Gastrocnemius medialis (tissue), 4 donors: Measurements from ENCODE around the gene CLN3. TPM values are rescaled to one million over a fixed set of nuclear protein-coding genes. Genes with fewer than 3 reads are reported as not detected.
A peak's percentile ranks its signal among the peaks of the same experiment; 100 is the strongest.

ENCODE experiments used
- ATAC-seq, 2 donors: fragments of 150-250 bp; one replicate each; pipeline ENCODE4 v1.9.1; 2016
- DNase-seq, 2 donors: peaks; one replicate each; pipeline ENCODE4 v3.0.0-alpha.2; 2019
- H3K27ac ChIP-seq, 4 donors: fragments of 200-600 bp; sonication (generic); 1 replicate in 1 of 4; 2 replicates in 3 of 4; pipeline ENCODE4 v1.5.1; 2016 to 2018; ENCODE audit warnings: mild to moderate bottlenecking in 2 of 4, moderate library complexity in 1 of 4
- H3K27me3 ChIP-seq, 3 donors: fragments of 200-600 bp; sonication (generic) in 2 of 3; 1 replicate in 1 of 3; 2 replicates in 2 of 3; pipeline versions ENCODE4 v1.5.1 to v1.6.0; 2016 to 2019; ENCODE audit warnings: mild to moderate bottlenecking in 1 of 3, moderate library complexity in 1 of 3
- H3K36me3 ChIP-seq, 2 donors: fragments of 200-600 bp; sonication (generic) in 1 of 2; one replicate each; pipeline ENCODE4 v1.5.1; 2017 to 2018
- H3K4me1 ChIP-seq, 2 donors: fragments of 200-600 bp; sonication (generic) in 1 of 2; one replicate each; pipeline ENCODE4 v1.5.1; 2016 to 2017; ENCODE audit warnings: mild to moderate bottlenecking in 2 of 2
- H3K4me3 ChIP-seq, 4 donors: fragments of 200-600 bp; sonication (generic) in 3 of 4; 1 replicate in 1 of 4; 2 replicates in 3 of 4; pipeline ENCODE4 v1.5.1; 2016 to 2019; ENCODE audit warnings: mild to moderate bottlenecking in 2 of 4
- H3K9me3 ChIP-seq, 3 donors: fragments of 200-600 bp; sonication (generic) in 2 of 3; 1 replicate in 1 of 3; 2 replicates in 2 of 3; pipeline ENCODE4 v1.5.1; 2016 to 2019
- POLR2A ChIP-seq, 2 donors: fragments of 450-650 bp; IDR thresholded peaks; one replicate each; pipeline ENCODE4 v1.6.1; 2017; ENCODE audit warnings: antibody characterized with exemption in 2 of 2, mild to moderate bottlenecking in 2 of 2, moderate library complexity in 2 of 2
- in situ Hi-C, 4 donors: fragments of 200-750 bp; cut with MboI; loops; one replicate each; pipeline versions ENCODE4 v1.15.0 to v1.8.0; 2017; ENCODE audit warnings: low sequenced_read_pairs in 4 of 4
- intact Hi-C: fragments of 100-400 bp; cut with DNase I; formaldehyde crosslinking; loops from one replicate; pipeline ENCODE4 v1.15.1; 2023; ENCODE audit warnings: low total_unique reads
- total RNA-seq, 4 donors: library from RNA; depleted of rRNA; stranded (reverse); fragments of >200 nt; gene quantifications; one replicate each; pipeline versions ENCODE4 v1.1.0 to v1.2.3, GENCODE V29; 2016
- TF ChIP-seq, protein P1 (sequence below), 5 experiments: fragments of 450-650 bp in 3 of 5; fragments of 200-600 bp in 2 of 5; sonication (generic) in 2 of 5; IDR thresholded peaks in 4 of 5; conservative IDR thresholded peaks in 1 of 5; 1 replicate in 4 of 5; 2 replicates in 1 of 5; pipeline ENCODE4 v1.5.1; 2016 to 2019; ENCODE audit warnings: antibody characterized with exemption in 5 of 5, mild to moderate bottlenecking in 3 of 5, moderate library complexity in 3 of 5

CLN3 gene
- total RNA-seq, 4 donors from 2014 or later, result 11.0 to 20.6 (median 18.8) TPM

- ATAC-seq, result no peak
- intact Hi-C loops, result no loop called here
- in situ Hi-C loops, result loop anchor here in 1 of 4 donors (25.0 kb wide), 1 partner anchor 116 kb away; the partner anchor contains the start of gene SULT1A1
- TF ChIP-seq, protein P1, sequence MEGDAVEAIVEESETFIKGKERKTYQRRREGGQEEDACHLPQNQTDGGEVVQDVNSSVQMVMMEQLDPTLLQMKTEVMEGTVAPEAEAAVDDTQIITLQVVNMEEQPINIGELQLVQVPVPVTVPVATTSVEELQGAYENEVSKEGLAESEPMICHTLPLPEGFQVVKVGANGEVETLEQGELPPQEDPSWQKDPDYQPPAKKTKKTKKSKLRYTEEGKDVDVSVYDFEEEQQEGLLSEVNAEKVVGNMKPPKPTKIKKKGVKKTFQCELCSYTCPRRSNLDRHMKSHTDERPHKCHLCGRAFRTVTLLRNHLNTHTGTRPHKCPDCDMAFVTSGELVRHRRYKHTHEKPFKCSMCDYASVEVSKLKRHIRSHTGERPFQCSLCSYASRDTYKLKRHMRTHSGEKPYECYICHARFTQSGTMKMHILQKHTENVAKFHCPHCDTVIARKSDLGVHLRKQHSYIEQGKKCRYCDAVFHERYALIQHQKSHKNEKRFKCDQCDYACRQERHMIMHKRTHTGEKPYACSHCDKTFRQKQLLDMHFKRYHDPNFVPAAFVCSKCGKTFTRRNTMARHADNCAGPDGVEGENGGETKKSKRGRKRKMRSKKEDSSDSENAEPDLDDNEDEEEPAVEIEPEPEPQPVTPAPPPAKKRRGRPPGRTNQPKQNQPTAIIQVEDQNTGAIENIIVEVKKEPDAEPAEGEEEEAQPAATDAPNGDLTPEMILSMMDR (IDR thresholded peaks at IDR 0.05 in 4 of 5, conservative IDR thresholded peaks at IDR 0.05 in 1 of 5), result no peak
- TF ChIP-seq POLR2A (IDR thresholded peaks at IDR 0.05), result no peak
- Histone ChIP-seq H3K4me1 (peaks cover 0 to 5% of the 10 kb centered on the region in 2 donors), H3K27ac (no peak overlapping the region), H3K36me3 (no peaks in the 10 kb centered on the region), H3K9me3 (no peaks in the 10 kb centered on the region), H3K27me3 (no peaks in the 10 kb centered on the region), H3K4me3 (no peak overlapping the region)
- no peak for DNase-seq
These were observed 4.2 kb upstream of the CLN3 start for GRCh38 chr16:28495795-28496749.

GRCh38 chr16:28495098-28495793, 3.4 kb upstream of the CLN3 start:
- no peaks in the 10 kb centered on the region for H3K9me3 ChIP-seq
- H3K27me3 ChIP-seq, result no peaks in the 10 kb centered on the region
- peak overlapping the region in 1 of 4 donors; percentile 27 for H3K4me3 ChIP-seq
- no peaks in the 10 kb centered on the region for H3K36me3 ChIP-seq
- intact Hi-C loops (no loop called here), in situ Hi-C loops (loop anchor here in 1 of 4 donors (25.0 kb wide), 1 partner anchor 117 kb away; the partner anchor contains the start of gene SULT1A1)
- DNase-seq, result no peak
- no peak for TF ChIP-seq POLR2A (IDR thresholded peaks at IDR 0.05)
- TF ChIP-seq, protein P1 (IDR thresholded peaks at IDR 0.05 in 4 of 5, conservative IDR thresholded peaks at IDR 0.05 in 1 of 5), result no peak
- ATAC-seq, result no peak
- H3K27ac ChIP-seq, result peak overlapping the region in 1 of 4 donors; percentile 36
- H3K4me1 ChIP-seq, result peaks cover 0 to 11% of the 10 kb centered on the region in 2 donors

DNA sequence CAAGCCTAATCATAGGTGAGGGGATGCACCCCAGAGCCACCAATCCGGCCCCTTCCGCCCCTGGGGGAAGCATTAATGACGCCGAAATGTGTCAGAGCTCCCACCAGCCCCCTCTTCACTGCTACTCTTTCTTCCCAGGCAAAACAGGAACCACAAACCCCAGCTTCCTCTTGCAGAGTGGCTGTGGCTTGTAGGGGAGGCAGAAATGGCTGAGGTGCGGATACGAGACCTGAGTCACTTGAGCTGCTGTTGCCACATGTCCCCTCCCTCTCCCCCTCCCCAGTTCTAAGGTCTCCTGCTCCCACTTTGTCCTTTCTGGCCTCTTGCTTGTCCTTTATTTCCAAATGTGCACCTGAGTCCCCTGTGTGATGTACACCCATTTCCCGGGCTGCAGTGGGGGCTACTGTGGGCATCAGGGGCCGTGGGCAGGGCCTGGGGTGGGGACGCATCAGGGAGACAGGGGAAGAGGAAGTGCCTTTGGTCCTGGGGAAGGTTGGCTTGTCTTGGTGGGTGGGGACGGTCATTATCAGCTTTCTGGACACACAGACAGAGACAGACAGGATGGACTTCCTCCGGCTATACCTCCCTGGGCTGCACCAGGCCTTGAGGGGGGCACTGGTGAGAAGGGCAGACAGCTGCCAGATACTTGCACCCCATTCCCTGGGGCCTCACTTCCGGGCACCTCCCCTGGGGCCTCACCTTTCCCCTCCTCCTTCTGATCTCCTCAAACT, 2.4 kb upstream of the CLN3 start, which contains the start of gene APOBR:
APOBR (plus strand) TSS at position 523 of the 731 bp plus-strand sequence; CDS start at position 562, 39 bp downstream.
- peaks cover 0 to 2% of the 10 kb centered on the region in 2 donors for H3K36me3 ChIP-seq
- intact Hi-C loops (loop anchor here (5.0 kb wide), 1 partner anchor 123 kb away; no protein-coding TSS in a partner anchor), in situ Hi-C loops (loop anchor here (5.0 to 25.0 kb wide), 3 partner anchors 53 to 118 kb away; partner anchors contain the start of genes SGF29 (in 3 of the 4) and SULT1A1 (in 1 of the 4))
- H3K4me3 ChIP-seq, result peak within 1 kb of the TSS in 1 of 4 donors; percentile 27
- ATAC-seq (no peak), DNase-seq (no peak)
- no peaks in the 10 kb centered on the region for H3K9me3 ChIP-seq
- TF ChIP-seq, protein P1 (IDR thresholded peaks at IDR 0.05 in 4 of 5, conservative IDR thresholded peaks at IDR 0.05 in 1 of 5), result no peak
- no peak for TF ChIP-seq POLR2A (IDR thresholded peaks at IDR 0.05)
- H3K27me3 ChIP-seq, result no peaks in the 10 kb centered on the region
- peaks cover 0 to 11% of the 10 kb centered on the region in 2 donors for H3K4me1 ChIP-seq
- peak within 1 kb of the TSS in 1 of 4 donors; percentile 36 for H3K27ac ChIP-seq

DNA sequence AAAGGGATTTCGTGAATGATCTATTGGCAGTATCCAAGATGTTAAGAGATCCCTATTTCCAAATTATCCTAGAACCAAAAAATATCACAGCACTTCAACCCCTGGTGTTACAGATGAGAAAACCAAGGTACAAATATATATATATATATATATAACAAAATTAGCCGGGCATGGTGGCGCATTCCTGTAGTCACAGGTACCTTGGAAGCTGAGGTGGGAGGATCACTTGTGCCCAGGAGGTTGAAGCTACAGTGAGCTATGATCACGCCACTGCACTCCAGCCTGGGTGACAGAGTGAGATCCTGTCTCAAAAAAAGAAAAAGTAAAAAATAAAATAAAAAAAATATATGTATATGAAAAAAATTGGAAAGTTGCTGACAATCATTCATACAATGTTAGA, 637 bp upstream of the CLN3 start:
- Histone ChIP-seq H3K9me3 (no peaks in the 10 kb centered on the region), H3K27ac (peak overlapping the region; percentile 89 to 98 (median 95)), H3K4me3 (peak overlapping the region; percentile 83 to 97 (median 93)), H3K27me3 (no peaks in the 10 kb centered on the region), H3K36me3 (peaks cover 0 to 17% of the 10 kb centered on the region in 2 donors), H3K4me1 (peaks cover 0 to 11% of the 10 kb centered on the region in 2 donors)
- in situ Hi-C loops (loop anchor here (5.0 to 25.0 kb wide), 3 partner anchors 55 to 120 kb away; partner anchors contain the start of genes SGF29 (in 3 of the 4) and SULT1A1 (in 1 of the 4)), intact Hi-C loops (loop anchor here (5.0 kb wide), 1 partner anchor 125 kb away; no protein-coding TSS in a partner anchor)
- DNase-seq, result no peak
- no peak for TF ChIP-seq POLR2A (IDR thresholded peaks at IDR 0.05)
- TF ChIP-seq, protein P1 (IDR thresholded peaks at IDR 0.05 in 4 of 5, conservative IDR thresholded peaks at IDR 0.05 in 1 of 5), result no peak
- no peak for ATAC-seq
